A673 (cell line): ENCODE results near the gene AMPH. TPM values are rescaled to one million over a fixed set of nuclear protein-coding genes. Genes with fewer than 3 reads are reported as not detected.

ENCODE experiments used
- BruUV-seq: library from RNA; stranded (reverse); fragments of 400-500 nt; replicated peaks from 2 replicates; lab custom pipeline; 2021; lab: Mats Ljungman, UMichigan
- CTCF ChIA-PET: fragments of 300-600 bp; sonication (Branson Sonifier 250); formaldehyde crosslinking; loops from one replicate; lab custom pipeline; 2022; ENCODE audit warnings: antibody characterized with exemption; lab: Charles Lee
- POLR2A ChIA-PET: fragments of 300-600 bp; sonication (Branson Sonifier 250); formaldehyde crosslinking; loops from one replicate; lab custom pipeline; 2022; ENCODE audit warnings: antibody characterized with exemption; ENCODE audit not compliant: low non-redundant PET; lab: Charles Lee
- DNase-seq: peaks from one replicate; pipeline ENCODE4 v3.0.0-alpha.2; 2015; ENCODE audit warnings: low spot score
- H3K27ac ChIP-seq: fragments of 200-600 bp; sonication (generic); 2 replicates; pipeline ENCODE4 v1.5.1; 2016; ENCODE audit warnings: mixed run types, low read depth, mild to moderate bottlenecking, mixed read lengths, antibody characterized with exemption, low read length; ENCODE audit not compliant: poor library complexity, severe bottlenecking
- H3K27me3 ChIP-seq: fragments of 200-600 bp; sonication (generic); replicated peaks from 2 replicates; pipeline ENCODE4 v1.6.1; 2017; ENCODE audit warnings: mixed run types, low read depth, mild to moderate bottlenecking, mixed read lengths, antibody characterized with exemption, low read length; ENCODE audit not compliant: insufficient read depth, poor library complexity
- H3K36me3 ChIP-seq: fragments of 200-600 bp; sonication (generic); 2 replicates; pipeline ENCODE4 v1.6.1; 2016; ENCODE audit warnings: mixed run types, mild to moderate bottlenecking, mixed read lengths, antibody characterized with exemption, low read length; ENCODE audit not compliant: insufficient read depth, poor library complexity, severe bottlenecking
- H3K4me1 ChIP-seq: fragments of 200-600 bp; sonication (generic); 2 replicates; pipeline ENCODE4 v1.6.1; 2017; ENCODE audit warnings: mixed run types, mild to moderate bottlenecking, mixed read lengths, antibody characterized with exemption, low read length; ENCODE audit not compliant: insufficient read depth, poor library complexity, severe bottlenecking
- H3K4me3 ChIP-seq: fragments of 200-600 bp; sonication (generic); 2 replicates; pipeline ENCODE4 v1.5.1; 2016; ENCODE audit warnings: low read depth, mixed run types, mild to moderate bottlenecking, mixed read lengths, low read length; ENCODE audit not compliant: poor library complexity, severe bottlenecking
- H3K9me3 ChIP-seq: fragments of 200-600 bp; sonication (generic); 2 replicates; pipeline ENCODE4 v1.6.1; 2016; ENCODE audit warnings: mixed run types, low read depth, mild to moderate bottlenecking, mixed read lengths, antibody characterized with exemption, low read length; ENCODE audit not compliant: poor library complexity, severe bottlenecking
- CTCF ChIP-seq: fragments of 300-800, 200-600 bp; sonication (generic); conservative IDR thresholded peaks from 2 replicates; pipeline ENCODE4 v1.5.1; 2017; ENCODE audit warnings: low read depth, mild to moderate bottlenecking, antibody characterized with exemption, low read length, moderate library complexity, mixed read lengths
- EZH2 ChIP-seq: fragments of 200-600 bp; sonication (generic); IDR thresholded peaks from 2 replicates; pipeline ENCODE4 v1.6.1; 2017; ENCODE audit warnings: borderline replicate concordance, low read depth, mild to moderate bottlenecking, mixed read lengths, antibody characterized with exemption, low read length; ENCODE audit not compliant: poor library complexity, severe bottlenecking
- intact Hi-C: fragments of 100-400 bp; cut with micrococcal nuclease; formaldehyde crosslinking; loops from one replicate; pipeline ENCODE4 v1.10.0; 2022; ENCODE audit not compliant: unreplicated experiment
- total RNA-seq: library from RNA; stranded (reverse); gene quantifications from 2 replicates; pipeline ENCODE4 v1.2.3, GENCODE V29; 2021

AMPH gene
- total RNA-seq, 1 experiment from 2014 or later = 2.1 TPM

GRCh38 chr7:38535073-38535472 lies 96.1 kb downstream of the AMPH start:
- TF ChIP-seq EZH2 = no peak
- no peak for TF ChIP-seq CTCF
- BruUV-seq = no TSS peak
- no peaks in the 10 kb centered on the region for H3K4me1 ChIP-seq
- no peaks in the 10 kb centered on the region for H3K9me3 ChIP-seq
- ChIA-PET POLR2A (no interaction called here), CTCF (no interaction called here)
- no peaks in the 10 kb centered on the region for H3K36me3 ChIP-seq
- intact Hi-C loops = no loop called here
- no peak overlapping the region for H3K4me3 ChIP-seq
- H3K27ac ChIP-seq = no peak overlapping the region
- no peaks in the 10 kb centered on the region for H3K27me3 ChIP-seq
- DNase-seq = no peak

GRCh38 chr7:38525857-38526256 lies 105.3 kb downstream of the AMPH start:
- no peaks in the 10 kb centered on the region for H3K27me3 ChIP-seq
- no peak overlapping the region for H3K27ac ChIP-seq
- no peaks in the 10 kb centered on the region for H3K9me3 ChIP-seq
- DNase-seq = no peak
- ChIA-PET CTCF (no interaction called here), POLR2A (no interaction called here)
- H3K36me3 ChIP-seq = no peaks in the 10 kb centered on the region
- intact Hi-C loops = no loop called here
- BruUV-seq = no TSS peak
- H3K4me3 ChIP-seq = no peak overlapping the region
- TF ChIP-seq EZH2 (no peak), CTCF (no peak)
- no peaks in the 10 kb centered on the region for H3K4me1 ChIP-seq

- ChIA-PET CTCF (no interaction called here), POLR2A (no interaction called here)
- H3K36me3 ChIP-seq = no peaks in the 10 kb centered on the region
- no peaks in the 10 kb centered on the region for H3K4me1 ChIP-seq
- H3K27me3 ChIP-seq = no peaks in the 10 kb centered on the region
- no peak overlapping the region for H3K27ac ChIP-seq
- intact Hi-C loops = no loop called here
- no peaks in the 10 kb centered on the region for H3K9me3 ChIP-seq
- TF ChIP-seq CTCF (no peak), EZH2 (no peak)
- no TSS peak for BruUV-seq
- DNase-seq = no peak
- no peak overlapping the region for H3K4me3 ChIP-seq
Observed at GRCh38 chr7:38524786-38525185, 106.4 kb downstream of the AMPH start.
